Brain pericyte (primary cell): ENCODE results near the gene SKAP1.
"Not testable (repeated sequence)": the region's sequence is repeated elsewhere in the genome, so short reads cannot be mapped to it uniquely, and the experiment has no call there.

ENCODE experiments used
- DNase-seq: peaks from one replicate; pipeline ENCODE4 v3.0.0-alpha.2; 2012; ENCODE audit warnings: low read depth, low spot score

The SKAP1 gene

DNA sequence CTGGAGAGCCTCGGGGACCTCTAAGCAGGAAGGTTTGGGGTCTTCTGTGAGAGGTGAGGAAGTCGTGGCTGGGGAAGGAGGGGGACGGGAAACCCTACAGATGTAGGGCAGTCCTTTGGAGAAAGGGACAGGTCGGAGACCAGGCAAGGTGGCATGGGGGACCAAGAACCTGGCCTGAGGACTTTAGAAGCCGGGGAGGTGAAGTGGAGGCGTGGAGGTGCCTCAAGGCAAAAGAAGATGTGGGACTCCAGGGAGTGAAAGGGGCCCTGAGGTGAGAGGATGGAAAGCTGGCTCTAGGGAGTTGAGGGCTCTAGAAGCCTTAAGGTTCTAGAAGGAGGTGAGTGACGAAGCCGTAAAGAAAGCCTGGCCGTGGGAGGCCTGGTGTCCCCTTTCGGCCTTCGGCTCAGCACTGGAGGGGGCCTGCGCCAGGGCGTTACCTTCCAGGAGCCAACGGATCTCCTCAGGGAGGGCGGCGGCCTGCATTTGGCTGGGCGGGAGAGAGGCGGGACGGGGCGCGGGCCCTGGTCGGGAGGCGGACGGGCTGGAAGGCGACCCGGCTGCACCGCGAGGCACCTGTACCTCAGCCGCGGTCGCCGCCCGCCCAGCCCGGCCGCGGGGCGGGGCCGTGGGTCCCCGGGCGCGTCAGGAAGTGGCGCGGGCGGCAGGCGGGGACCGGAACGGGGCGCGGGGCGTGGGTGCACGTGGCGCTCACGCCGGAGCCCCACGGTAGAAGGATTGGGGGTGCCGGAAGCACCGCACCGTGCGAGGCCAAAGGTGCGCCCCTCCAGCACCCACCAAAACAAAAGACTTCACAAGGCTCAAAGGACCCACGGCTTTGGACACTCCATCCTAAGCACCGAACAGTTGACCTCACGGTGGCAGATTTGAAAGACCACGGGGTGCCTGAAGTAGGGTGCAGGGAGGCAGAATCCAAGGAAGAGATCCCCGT lies at the start of gene SKAP1:
SKAP1 (minus strand) TSS at position 577 of the 949 bp plus-strand sequence.
- no peak for DNase-seq

DNA sequence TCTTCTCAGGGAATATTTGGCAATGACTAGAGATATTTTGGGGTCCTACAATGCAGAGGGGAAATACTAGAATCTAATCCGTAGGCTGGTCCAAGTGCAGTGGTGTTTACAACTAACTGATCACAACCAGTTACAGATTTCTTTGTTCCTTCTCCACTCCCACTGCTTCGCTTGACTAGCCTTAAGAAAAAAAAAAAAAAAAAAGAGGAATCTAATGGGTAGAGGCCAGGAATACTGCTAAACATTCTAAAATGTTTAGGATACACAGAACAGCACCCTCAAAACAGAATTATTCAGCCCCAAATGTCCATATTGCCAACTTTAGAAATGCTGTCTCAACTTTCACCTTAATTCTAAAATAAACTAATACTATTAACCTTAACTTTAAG lies 49.0 kb upstream of the SKAP1 start:
- DNase-seq = no peak

DNA sequence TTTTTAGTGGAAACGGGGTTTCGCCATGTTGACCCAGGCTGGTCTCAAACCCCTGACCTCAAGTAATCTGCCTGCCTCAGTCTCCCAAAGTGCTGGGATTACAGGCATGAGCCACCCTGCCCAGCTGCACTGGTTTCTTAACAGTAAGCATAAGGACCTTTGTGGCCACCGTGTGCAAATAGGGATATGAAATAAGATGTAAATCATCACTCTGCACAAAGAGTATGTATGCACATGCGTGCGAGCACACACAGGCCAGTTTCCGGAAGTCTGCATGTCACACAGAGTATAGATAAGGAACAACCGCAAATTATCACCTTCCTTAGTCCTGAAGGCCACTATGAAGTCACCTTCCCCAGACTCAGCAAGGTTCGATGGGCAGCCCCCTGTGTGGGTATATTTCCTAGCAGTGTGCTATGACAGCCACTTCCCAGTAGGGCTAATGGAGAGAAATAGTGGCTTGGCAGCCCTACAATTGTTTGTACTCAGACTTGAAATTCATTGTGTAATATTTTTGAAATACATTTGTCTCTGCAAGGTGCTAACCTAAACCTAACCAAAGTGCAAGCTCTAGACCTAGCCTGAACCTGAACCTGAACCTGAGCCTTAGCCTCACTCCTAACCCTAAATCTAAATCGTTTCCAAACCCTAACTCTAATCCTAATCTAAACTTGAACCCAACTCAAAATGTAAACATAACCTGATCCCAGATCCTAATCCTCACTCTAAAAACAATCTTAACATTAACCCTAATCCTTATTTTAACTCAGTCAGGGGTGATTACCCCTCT lies 48.4 kb upstream of the SKAP1 start:
- DNase-seq = no peak

DNA sequence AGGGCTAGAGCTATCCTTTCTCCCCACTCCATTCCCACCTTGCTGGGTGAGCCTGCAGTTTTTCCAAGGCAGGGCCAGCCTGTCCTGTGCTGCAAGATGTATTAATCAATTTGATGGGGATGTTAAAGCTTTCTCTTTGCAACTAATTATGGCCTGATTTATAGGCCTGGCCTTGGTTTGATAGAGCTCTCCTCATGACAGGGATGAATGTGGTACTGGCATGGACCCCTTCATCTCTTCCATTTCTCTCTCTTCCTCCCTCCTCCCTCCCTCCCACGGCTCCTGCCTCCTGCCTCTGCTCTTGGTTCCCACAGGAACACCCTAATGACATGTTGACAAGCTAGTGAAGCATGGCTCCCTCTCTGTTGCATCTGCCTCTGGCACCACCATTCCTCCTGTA lies 47.2 kb upstream of the SKAP1 start:
- DNase-seq = no peak

DNA sequence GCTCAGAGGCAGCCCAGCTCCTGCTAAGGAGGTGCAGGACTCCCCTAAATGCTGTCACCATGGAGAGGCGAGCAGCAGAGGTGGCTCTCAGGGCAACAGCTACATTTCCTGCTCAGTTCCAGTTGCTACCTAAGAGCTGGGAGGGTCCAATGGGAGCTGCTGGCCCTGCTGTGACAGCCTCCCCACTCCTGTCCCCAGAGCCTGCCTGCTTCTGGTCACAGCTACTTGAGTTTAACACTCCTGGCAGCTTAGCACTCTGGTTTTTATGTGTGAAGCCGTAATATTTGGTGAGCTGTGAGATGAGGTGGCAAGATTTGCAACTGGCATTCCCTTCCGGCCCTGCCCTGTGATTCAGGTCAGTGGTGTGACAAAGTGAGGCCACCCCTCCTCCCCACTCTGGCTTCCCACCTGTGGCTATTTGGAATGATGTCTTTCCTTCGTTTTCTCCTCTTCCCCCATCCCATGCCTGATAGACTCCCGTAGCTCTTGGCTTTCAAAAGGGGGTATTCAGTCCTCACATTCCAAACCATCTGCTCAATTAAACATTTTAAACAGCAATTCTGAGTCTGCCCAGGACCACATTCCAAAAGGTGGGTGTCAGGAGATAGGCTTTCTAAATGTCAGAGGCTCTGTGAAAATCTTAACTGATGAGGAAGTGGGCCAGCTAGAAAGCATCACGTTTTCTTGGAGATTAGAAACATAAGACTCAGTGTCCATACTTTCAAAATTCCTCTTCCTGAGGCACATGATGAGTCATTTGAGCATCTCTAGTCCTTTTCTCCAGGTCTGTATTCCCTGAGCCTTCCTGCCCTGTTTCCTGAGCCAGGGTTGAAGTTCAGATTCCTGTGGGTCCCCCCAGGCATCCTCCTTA lies 42.6 kb upstream of the SKAP1 start:
- no peak for DNase-seq

DNA sequence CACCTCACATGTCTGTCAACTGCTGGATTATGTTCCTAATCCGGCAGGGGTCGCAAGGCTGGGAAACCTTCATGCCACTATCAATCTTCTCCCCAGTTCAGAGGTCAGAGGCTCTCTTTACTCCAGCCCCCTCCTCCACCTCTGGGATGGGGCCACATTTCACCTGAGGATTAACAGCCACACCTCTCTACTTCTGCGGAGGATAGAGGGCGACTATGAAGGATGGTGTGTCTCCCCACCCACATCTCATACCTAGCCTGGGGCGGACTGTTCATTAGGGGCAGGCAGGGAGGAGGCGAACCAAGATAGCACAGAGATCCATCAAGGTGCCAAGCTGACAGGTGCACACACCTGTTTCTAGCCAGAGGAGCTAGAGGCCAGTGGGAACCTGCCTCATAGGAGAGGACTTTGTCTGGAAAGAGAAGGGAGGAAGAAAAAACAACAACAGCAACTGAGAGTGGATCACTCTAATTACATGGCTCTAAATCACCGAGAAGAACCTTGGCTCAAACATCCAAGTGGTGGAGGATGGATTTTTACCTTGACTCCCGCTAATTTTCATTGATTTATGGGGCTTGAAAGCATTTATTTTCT lies 41.9 kb upstream of the SKAP1 start:
- DNase-seq = no peak

DNA sequence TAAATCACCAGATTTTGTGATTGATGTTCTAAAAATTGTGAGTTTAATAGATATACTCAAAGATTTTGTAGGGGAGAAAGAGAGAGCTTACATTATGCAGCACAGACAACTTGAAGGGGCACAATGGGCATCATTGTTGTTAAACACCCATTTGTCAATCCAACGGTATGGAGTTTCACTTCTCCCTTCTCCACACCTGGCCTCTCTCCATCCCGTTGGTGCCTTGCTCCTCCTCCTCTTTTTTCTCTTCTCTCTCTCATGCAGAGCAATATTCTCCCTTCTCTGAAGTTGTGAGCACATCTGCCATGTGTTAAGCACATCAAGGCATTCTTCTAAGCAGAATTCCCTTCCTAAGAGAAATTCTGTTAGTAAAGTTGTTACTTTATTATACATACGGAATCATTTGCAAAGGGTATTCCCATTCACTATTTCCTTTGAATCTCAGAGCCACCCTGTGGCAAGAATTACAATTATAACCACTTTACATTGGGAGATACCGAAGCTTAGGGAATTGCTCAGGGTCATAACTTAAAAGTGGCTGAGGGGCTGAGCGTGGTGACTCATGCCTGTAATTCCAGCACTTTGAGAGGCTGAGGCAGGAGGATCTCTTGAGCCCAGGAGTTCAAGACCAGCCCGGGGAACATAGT lies 40.5 kb upstream of the SKAP1 start:
- no peak for DNase-seq

DNA sequence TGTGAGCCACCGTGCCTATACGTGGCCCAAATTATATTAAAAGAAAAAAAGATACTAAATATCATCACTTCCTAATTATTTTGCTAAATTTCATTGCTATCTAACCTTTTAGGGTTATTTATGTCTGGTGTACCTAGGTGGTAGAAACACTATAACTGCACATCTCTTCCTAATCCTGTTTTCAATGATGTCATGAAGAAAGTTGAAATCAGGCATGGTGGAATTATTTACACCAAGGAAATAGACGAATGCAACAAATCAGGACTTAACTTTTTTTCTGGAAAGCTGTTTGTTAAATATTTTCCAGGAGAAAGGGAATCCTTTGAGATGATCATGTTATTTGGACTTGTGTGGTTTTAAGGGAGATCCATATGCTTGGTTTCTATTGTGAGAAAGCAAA lies 39.2 kb upstream of the SKAP1 start:
- DNase-seq = no peak

DNA sequence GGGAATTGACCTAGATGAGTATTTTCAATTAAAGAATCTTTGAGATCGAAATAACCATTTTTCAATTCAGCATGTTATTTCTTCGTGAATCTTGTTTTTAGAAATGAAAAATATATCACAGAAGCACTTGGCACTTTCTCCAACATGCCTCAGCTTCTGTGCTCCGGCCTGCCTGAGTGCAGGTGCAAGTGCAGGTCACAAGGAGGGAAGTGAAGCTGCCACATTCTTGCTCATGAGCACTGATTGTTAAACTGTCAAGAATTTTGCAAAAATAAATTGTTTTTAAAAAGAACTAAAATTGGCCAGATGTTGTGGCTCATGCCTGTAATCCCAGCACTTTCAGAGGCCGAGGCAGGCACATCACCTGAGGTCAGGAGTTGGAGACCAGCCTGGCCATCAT lies 38.3 kb upstream of the SKAP1 start:
- no peak for DNase-seq

DNA sequence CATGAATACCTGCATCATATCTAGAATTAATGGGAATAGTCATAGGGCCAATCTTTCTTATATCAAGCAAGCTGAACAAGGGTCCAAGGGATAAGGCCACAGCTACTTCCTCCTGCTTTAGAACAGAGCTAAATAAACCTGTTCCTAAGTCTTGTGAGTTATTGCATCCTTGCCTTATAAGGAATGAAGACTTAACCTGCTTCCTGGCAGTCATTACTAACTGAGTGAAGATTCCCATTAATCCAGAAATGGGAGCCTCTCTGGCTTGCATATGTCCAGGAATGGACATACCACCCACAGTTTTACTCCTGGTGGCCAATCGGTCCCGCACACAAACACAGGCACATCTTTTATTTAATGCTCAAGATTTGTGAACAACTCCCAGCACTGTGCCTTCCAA lies 35.9 kb upstream of the SKAP1 start:
- DNase-seq = no peak

DNA sequence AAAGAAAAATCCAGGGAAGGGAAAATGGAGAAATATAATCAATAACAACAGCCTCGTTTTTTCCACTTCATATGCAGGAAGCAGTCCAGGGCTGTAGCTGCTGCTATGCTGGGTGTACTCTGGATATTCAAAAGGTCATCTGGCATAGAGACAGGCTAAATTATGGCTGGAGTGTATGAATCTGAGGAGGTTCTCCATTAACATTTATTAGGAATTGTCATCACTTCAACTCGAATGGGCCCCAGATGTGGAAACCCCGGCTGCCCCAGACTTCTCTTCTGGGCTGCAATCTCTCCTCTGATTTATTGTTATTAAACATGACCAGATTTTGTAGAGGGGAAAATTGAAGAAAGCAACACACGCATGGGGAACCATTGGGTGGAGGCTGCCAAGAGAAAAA lies 33.5 kb upstream of the SKAP1 start:
- no peak for DNase-seq

DNA sequence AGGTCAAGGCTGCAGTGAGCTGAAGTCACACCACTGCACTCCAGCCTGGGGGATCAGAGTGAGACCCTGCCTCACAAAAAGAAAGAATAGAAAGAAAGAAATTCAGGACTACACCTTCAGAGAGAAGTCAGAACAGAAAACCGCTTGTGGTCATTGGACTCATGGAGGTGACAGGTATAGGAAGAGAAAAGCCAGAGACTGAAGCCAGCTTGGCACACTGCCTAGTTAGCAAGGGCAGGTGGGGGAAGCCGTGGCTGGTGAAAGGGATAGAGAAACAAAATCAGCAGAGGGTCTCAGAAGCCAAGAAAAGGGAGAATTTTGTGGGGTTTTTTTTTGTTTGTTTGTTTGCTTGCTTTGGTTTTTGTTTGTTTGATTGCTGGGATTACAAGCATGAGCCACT lies 32.9 kb upstream of the SKAP1 start:
- DNase-seq = no peak

DNA sequence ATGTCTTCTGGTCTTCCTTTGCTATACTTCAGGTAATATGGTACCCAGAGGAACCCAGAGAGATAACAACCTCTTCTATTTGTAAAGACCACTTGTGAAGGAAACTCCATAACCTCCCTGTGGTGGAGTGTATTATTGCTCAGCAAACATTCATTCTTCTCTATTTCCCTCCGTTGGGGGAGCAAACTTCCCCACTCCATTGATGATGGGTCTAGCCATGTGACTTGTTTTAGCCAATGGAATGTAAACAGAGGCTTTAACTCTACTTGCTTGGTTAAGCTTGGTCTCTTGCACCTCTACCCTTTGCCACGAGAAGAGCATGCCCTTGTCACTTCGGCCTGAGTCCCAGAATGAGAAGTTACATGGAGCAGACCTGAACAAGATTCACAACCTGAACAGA lies 30.0 kb upstream of the SKAP1 start:
- no peak for DNase-seq

DNA sequence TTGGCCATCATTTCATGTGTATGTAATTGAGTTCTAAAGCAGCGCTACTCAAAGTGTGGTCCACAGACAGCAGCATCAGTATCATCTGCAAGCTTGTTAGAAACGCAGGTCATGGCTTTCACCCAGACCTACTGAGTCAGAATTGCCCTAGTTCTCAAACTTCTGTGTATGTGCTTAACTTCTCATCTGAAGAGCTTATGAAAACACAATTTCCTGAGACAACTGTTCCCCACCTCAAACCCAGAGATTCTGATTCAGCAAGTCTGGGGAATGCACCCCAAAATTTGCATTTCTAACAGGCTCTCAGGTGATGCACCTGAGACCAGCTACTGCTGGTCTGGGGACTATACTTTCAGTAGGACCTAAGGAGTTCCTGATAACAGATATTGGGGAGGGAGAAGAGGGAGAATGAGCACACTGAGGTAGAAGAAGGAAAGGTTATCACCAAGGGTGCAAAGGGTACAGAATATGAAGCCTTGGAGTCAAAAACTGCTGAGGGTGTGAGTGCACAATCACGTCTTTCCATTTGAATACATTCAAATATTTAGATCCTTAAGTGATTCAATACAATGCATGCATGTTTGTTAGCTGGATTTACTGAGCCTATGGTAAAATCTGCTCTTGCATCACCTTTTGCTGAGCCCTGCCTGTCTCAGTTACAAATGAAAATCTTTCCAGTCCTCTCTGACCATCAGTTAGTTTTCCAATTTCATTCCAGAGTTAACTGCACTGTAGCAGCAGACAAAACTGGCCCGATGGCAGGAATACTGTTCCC lies 29.2 kb upstream of the SKAP1 start:
- DNase-seq = no peak

DNA sequence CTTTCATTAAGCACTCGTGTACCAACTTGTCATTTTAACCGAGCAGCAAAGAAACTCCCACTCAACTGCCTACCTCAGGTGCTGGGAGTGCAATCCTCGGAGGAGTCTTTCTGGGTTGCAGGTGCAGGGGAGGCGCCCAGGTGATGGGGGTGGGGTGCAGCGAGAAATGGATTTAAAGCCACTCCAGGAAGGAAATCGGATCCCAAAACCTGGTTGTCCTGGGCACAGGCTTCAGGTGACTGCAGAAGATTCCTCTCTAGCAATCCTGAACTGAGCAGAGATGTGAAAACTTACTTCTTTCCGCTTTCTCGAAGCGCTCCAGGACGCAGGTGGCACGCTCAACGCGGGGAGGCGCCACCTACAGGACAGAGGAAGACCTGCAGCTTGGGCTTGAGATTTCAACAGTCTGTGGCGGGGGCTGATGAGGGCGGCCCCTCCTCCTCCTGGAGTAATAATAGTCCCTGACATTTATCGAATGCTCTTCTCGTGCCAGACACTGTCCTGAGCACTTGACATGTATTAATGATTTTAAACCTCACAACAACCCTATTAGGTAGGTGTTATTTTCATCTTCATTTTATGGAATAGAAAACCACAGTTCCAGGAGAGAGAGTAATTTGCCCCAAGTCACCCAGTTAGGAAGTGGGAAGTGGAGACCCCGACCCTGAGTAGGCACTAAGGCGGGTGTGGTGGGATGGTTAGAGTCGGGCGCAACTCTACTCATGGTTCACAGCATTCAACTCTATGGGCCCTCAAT lies 27.2 kb upstream of the SKAP1 start:
- DNase-seq = no peak

DNA sequence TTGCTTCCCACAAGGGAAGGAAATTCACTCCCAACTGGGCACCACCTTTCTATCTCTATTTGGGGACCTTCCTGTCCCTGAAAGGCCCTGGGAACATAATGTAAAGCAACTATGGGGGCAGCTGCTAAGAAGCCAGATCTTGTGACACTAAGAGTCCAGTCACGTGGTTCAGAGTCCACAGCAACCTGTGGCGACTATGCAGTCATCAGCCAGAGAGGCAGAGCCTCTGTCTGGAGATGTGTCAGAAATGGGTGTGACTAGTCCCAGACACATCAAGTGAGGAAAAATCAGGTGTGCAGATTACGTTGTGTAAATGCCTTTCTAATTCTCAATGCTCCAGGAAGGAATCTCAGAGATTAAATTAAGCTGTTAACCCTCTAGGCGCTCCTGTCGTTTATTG lies 26.6 kb upstream of the SKAP1 start:
- DNase-seq = no peak

DNA sequence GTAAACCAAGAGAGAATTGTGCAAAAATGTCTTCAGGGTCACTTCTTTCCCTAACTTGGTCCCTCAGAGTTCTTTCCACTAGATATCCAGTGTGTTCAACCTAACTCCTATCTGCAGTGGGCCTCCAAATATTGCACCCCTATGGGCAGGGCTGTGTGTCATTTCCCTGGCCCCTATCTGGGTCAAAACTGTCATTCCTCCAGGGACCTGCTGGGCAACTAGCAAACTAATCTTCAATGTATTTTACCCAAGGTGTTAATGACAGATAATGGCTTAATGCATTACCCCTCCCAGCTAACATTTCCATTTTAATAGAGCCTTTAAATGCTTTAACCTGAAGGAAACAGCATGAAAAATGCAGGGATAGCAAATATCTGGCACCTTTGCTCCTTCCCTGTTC lies 25.8 kb upstream of the SKAP1 start:
- no peak for DNase-seq

DNA sequence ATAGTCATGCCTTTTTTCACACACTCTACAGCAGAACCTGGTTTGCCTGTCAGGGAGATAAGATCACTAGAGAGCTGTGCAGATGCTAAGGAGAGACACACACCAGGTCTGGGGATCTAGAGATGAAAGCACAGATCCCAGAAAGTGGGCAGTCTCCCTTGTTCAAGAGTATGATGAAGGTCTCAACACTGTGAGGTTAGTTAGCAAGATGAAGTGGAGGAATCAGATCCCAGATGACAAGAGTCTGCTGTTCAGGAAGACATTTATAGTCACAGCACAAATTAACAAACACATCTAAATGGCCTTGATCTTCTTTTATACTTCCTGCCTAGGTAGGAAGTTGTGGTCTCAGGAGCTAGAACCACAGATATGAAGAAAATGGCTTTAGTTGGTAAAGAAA lies 23.4 kb upstream of the SKAP1 start:
- no peak for DNase-seq

DNA sequence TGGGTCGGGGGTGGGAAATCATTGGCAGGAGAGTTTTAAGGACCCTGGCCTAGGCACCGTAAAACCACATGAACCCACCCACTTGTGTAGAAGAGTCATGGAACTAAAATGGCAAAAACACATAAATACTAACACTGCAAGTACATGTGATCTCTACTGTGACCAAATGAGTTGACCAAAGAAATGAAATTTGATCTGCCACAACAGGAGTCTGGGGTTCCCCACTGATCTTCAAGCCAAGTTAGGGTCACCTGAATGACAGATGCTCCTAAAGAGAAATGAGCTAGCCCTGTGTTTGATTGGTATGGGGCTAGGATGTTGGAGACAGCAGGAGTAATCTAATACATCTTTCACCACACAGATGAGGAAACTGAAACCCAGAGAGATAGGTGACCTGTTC lies 21.5 kb upstream of the SKAP1 start:
- no peak for DNase-seq

DNA sequence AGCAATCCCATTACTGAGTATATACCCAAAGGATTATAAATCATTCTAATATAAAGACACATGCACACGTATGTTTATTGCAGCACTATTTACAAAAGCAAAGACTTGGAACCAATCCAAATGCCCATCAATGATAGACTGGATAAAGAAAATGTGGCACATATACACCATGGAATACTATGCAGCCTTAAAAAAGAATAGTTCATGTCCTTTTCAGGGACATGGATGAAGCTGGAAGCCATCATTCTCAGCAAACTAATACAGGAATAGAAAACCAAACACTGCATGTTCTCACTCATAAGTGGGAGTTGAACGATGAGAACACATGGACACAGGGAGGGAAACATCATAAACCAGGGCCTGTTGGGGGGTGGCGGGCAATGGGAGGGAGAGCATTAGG lies 19.3 kb upstream of the SKAP1 start:
- DNase-seq = not testable (repeated sequence)
